AG04450 (cell line): ENCODE results near the gene HSFX4. TPM values are rescaled to one million over a fixed set of nuclear protein-coding genes. Genes with fewer than 3 reads are reported as not detected.
"Not testable (repeated sequence)": the region's sequence is repeated elsewhere in the genome, so short reads cannot be mapped to it uniquely, and the experiment has no call there.

Experiments used
- CTCF ChIA-PET: fragments of 300-600, 350-600 bp; formaldehyde crosslinking; extraction: SDS; loops from one replicate; lab custom pipeline; 2022; ENCODE audit warnings: antibody characterized with exemption, inconsistent platforms; lab: Charles Lee
- POLR2A ChIA-PET: fragments of 350-600 bp; formaldehyde crosslinking; extraction: SDS; loops from one replicate; lab custom pipeline; 2021; ENCODE audit warnings: antibody characterized with exemption, inconsistent platforms; lab: Yijun Ruan, JAX
- DNase-seq: peaks from one replicate; pipeline ENCODE4 v3.0.0-alpha.2; 2011; ENCODE audit warnings: low read depth, low spot score
- H3K27ac ChIP-seq: one replicate; pipeline ENCODE4 v1.5.1; 2012; ENCODE audit warnings: low read depth, low read length, control low read depth
- H3K27me3 ChIP-seq: one replicate; pipeline ENCODE4 v1.6.0; 2012; ENCODE audit warnings: low read length; ENCODE audit not compliant: control insufficient read depth, insufficient read depth
- H3K4me3 ChIP-seq: 2 replicates; pipeline ENCODE4 v1.5.1; 2011; ENCODE audit warnings: mild to moderate bottlenecking, low read depth, low read length, control low read depth
- H3K9me3 ChIP-seq: 2 replicates; pipeline ENCODE4 v1.5.1; 2012; ENCODE audit warnings: low read length; ENCODE audit not compliant: control insufficient read depth, insufficient read depth
- CTCF ChIP-seq: IDR thresholded peaks from 2 replicates; pipeline ENCODE4 v1.5.1; 2011; ENCODE audit warnings: low read depth, low read length, control low read depth, inconsistent platforms
- polyA plus RNA-seq: library from polyadenylated mRNA; depleted of rRNA; stranded (reverse); fragments of >200 nt; gene quantifications from 2 replicates; pipeline ENCODE4 v1.2.3, GENCODE V29; 2011

Gene HSFX4
- polyA plus RNA-seq, 1 experiment = not detected

GRCh38 chrX:149939905-149940673 is 10.7 kb downstream of the HSFX4 start:
- Histone ChIP-seq H3K27me3 (no peaks in the 10 kb centered on the region), H3K27ac (peak overlapping the region; percentile 97), H3K4me3 (peak overlapping the region; percentile 64), H3K9me3 (peaks cover 4% of the 10 kb centered on the region; the same call in 1 of the 2 replicates)
- TF ChIP-seq CTCF = no peak
- DNase-seq = peak; percentile 97
- ChIA-PET POLR2A (interaction anchor here (0.8 to 0.9 kb wide), 2 partner anchors 97 to 423 kb away, joined by 3 read pairs; partner anchors contain the start of gene MAMLD1), CTCF (interaction anchor here (0.6 to 1.3 kb wide), 12 partner anchors 10 to 775 kb away, joined by 3 to 7 read pairs (median 4); no protein-coding TSS in a partner anchor)

- ChIA-PET CTCF (interaction anchor here (0.7 to 1.3 kb wide), 10 partner anchors 10 to 775 kb away, joined by 3 to 7 read pairs (median 4); no protein-coding TSS in a partner anchor), POLR2A (interaction anchor here (0.9 kb wide), 1 partner anchor 422 kb away, joined by 3 read pairs; the partner anchor contains the start of gene MAMLD1)
- H3K4me3 ChIP-seq = peak overlapping the region; percentile 29
- H3K27me3 ChIP-seq, H3K27ac ChIP-seq, H3K9me3 ChIP-seq, DNase-seq: not testable (repeated sequence)
- peak; percentile 66 for TF ChIP-seq CTCF
Observed at GRCh38 chrX:149940674-149941024, 11.3 kb downstream of the HSFX4 start.

GRCh38 chrX:149945087-149945670 is 15.8 kb downstream of the HSFX4 start:
- POLR2A ChIA-PET, H3K4me3 ChIP-seq, H3K9me3 ChIP-seq, H3K27ac ChIP-seq, CTCF ChIA-PET, DNase-seq, H3K27me3 ChIP-seq: not testable (repeated sequence)

DNA sequence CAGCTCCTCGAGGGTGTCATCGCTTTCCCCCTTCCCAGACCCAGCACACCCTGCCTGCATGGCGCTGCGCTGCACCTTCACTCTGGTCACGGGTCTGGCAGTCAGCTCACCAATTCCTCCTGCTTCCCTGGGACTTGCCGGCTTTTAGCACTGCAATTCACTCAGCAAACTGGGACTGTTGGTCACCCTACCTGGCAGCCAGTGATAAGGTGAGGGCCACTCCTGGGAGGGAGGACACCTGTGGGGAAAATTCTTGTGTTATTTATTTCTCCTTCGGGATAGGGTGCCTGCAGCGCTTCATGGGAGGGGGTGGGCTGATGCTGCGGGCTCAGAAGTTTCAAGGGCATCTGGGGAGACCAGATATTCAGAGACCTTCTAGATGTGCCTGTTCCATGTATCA is 16.4 kb downstream of the HSFX4 start:
- H3K27ac ChIP-seq, POLR2A ChIA-PET, H3K9me3 ChIP-seq, CTCF ChIA-PET, H3K27me3 ChIP-seq, DNase-seq, H3K4me3 ChIP-seq: not testable (repeated sequence)

DNA sequence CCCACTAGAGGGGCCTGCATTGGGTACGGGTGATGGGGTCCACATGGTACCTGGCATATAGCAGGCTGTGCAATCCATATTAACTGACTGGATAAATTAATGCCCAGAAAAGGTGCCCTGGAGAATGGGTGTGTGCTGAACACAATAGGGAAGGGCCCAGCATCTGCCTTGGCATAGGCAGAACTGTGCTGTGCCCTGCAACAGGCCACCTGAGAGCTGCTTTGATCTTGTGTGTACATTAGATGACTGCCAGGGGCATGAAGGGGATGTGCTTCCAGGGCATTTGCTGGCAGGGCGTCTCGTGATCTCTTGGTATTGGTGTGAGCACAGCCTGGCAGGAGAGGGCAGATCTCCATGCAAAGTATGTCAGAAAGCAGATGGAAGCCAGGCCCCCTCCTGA is 17.6 kb downstream of the HSFX4 start:
- CTCF ChIA-PET, POLR2A ChIA-PET, H3K27ac ChIP-seq, H3K9me3 ChIP-seq, DNase-seq, H3K27me3 ChIP-seq, H3K4me3 ChIP-seq: not testable (repeated sequence)

GRCh38 chrX:149948016-149948415 is 18.6 kb downstream of the HSFX4 start:
- POLR2A ChIA-PET = no interaction called here
- H3K9me3 ChIP-seq = no peaks in the 10 kb centered on the region
- H3K4me3 ChIP-seq = no peak overlapping the region
- H3K27ac ChIP-seq = no peak overlapping the region
- no peaks in the 10 kb centered on the region for H3K27me3 ChIP-seq
- no peak for DNase-seq
- TF ChIP-seq CTCF = no peak
- CTCF ChIA-PET = no interaction called here
